GM18951 (cell line): Measurements from ENCODE around the gene RTF2.

Source experiments
- POLR2A ChIP-seq: IDR thresholded peaks from 4 replicates; pipeline ENCODE4 v1.6.1; 2011; ENCODE audit warnings: mild to moderate bottlenecking; ENCODE audit not compliant: insufficient read length, insufficient read depth; ENCODE audit errors: extremely low read depth
- in situ Hi-C: fragments of 300-500 bp; cut with MboI; formaldehyde crosslinking; loops from one replicate; pipeline ENCODE4 v1.12.0; 2022; ENCODE audit warnings: low sequenced_read_pairs, mixed read lengths, inconsistent platforms; ENCODE audit not compliant: unreplicated experiment

The RTF2 gene, protein sequence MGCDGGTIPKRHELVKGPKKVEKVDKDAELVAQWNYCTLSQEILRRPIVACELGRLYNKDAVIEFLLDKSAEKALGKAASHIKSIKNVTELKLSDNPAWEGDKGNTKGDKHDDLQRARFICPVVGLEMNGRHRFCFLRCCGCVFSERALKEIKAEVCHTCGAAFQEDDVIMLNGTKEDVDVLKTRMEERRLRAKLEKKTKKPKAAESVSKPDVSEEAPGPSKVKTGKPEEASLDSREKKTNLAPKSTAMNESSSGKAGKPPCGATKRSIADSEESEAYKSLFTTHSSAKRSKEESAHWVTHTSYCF

DNA sequence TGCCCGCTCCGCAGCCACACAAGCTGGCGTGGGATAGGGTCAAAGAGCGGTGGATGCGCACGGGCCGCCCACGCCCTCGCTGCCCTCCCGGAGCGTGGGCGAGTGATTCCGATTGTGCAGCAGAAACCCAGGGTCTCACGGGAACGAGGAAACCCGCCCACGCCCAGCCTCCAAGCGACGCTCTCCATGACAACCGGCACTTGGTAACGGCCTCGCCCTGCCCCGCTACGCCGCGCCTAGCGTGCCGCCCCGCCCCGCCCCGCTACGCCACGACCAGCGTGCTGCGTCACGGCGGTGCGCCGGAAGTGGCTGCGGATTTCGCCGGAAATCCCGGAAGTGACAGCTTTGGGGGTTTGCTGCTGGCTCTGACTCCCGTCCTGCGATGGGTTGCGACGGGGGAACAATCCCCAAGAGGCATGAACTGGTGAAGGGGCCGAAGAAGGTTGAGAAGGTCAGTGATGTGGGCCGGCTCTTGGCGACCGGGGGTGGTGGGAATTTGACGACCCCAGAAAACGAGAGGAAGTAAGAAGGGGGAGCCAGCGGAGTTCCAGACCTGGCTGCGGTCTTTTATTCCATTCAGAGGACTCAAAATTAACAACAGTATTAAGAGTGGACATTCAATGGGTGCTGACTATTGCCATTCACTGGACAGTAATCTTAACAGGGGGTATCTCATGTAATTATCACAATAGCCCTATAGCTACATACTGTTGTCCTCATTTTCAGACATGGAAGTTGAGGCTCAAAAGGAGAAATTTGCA lies at the start of gene RTF2:
Gene RTF2 (plus strand): TSS at position 312 of the 761 bp plus-strand sequence. CDS start 71 bp downstream, at position 383.
- in situ Hi-C loops, result no loop called here
- peak; percentile 80 for TF ChIP-seq POLR2A

DNA sequence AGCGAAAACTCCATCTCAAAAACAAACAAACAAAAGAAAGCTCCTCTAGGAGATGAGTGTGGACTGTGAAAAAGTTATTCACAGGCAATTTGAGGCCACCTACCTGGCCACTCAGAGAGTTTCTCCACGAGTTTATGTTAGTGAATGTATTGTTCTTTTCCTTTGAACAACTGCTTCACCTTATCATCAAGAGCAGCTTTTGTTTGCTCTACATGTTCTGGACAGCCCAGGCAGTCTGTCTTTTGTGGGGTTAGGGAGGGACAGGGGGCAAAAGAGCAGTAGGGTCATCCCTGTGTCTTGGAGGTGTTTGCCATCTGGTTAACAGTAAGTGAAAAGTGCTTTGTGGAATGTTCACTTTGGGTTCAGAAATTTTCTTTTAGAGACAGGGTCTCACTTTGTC lies 48.4 kb upstream of the RTF2 start:
- TF ChIP-seq POLR2A, result no peak
- in situ Hi-C loops, result no loop called here

DNA sequence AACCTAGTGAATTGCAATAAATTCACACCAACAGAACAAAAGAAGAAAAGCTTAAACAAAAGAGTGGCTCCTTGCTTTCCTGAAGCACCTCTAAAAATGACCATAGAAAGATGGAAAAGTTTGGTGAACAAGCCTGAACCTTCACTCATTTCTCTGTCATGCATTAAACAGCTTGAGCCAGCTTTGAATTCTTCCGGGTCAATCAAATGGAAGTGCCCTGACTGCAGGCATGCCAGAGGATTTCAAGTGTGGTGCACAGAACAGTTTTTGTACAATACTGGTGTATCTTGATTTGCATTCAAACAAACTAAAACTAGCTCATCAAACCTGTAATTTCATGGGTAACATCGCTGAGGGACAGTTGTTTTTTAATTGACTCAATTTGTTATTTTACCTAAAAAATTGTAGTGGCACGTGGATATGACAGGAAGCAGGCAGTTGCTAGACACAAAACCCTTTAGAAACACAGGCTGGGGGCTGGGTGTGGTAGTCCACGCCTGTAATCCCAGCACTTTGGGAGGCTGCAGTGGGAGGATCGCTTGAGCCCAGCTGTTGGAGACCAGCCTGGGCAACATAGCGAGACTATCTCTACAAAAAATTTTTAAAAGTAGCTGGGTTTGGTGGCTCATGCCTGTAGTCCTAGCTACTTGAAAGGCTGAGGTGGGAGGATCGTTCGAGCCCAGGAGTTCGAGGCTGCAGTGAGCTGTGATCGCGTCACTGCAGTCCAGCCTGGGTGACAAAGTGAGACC lies 47.3 kb upstream of the RTF2 start:
- in situ Hi-C loops, result no loop called here
- TF ChIP-seq POLR2A, result no peak

DNA sequence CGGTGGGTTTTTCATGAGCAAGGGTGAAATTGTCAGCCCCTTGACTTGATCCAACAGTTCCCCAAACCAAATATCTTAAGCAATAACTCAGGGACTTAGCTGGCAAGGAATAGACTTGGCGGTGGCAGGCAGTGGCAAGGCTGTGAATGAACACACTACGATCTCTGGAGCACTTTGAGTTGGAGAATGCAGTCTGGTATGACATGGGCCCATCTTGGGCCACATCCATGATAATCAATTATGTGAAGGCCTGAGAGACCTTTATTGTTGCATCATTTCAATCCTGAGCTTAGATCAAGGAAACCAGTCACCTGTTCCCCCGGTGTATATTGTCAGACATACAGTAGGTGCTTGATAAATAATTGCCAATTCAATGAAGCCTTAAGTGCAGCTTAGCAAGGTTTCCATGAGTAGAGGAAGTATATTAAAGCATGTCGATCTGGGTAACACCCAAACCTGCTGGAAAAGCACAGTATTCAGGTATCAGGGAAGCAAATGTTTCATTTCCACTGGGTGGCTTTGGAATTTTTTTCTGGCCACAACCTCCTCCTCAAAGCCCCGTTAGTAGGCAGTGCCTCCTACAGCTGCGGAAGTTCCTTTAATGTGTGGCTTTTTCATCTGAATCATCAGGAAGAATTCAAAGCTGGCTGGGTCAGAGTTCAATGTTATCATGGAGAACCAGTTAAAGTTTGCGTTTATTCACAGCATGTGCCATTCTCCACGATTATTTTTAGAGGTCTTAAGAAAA lies 46.2 kb upstream of the RTF2 start:
- in situ Hi-C loops, result no loop called here
- no peak for TF ChIP-seq POLR2A

DNA sequence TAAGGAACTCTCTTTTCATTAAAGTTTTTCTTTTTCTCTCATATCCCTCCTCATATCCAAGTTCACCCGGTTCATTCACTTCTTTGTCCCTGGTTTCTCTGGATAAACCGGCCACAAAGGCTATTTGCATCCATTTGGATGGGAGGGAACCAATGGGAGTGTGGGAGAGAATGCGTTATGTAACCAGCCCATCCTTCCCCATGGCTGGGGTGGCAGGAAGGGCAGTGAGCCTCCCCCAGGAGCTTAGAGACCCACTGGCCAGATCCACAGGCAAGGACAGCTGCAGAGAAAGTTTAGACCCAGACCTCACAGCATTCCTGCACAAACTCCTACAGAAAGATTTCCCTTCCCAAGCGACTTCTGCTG lies 45.6 kb upstream of the RTF2 start:
- TF ChIP-seq POLR2A, result no peak
- in situ Hi-C loops, result no loop called here

DNA sequence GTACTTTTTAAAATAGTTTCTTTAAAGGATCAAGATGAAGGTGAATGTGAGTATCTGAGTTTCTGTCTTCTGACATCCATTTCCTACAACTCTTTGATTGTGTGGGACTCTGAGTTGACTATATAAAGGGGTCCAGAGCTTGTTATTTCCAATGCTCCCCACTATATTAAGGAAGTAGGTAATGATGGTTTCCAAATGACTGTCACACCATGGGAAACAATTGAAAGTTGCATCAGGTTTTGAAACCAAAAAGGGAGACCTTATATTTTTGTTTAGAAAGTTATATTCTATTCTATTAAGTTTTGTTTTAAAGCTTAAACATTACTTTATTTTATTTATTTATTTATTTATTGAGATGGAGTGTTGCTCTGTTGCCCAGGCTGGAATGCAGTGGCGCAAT lies 45.2 kb upstream of the RTF2 start:
- in situ Hi-C loops, result no loop called here
- TF ChIP-seq POLR2A, result no peak

DNA sequence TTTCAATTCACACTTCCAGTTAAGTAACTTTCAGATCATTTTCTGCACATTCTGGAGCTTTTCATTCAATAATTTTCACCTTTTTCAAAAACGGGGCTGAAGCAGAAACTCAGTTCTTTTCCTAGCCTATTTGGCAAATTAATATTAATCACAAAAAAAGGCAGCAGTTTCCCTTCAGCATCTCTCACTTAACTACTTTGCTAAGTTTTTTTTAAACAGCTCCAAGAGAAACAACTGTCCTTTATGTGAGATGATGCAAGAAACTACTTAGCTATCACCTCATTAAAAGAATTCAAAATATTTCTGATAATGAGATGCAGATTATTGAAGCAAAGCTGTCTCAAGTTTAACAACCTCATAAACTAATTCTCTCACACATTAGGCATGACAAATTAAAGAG lies 44.5 kb upstream of the RTF2 start:
- in situ Hi-C loops, result no loop called here
- no peak for TF ChIP-seq POLR2A

DNA sequence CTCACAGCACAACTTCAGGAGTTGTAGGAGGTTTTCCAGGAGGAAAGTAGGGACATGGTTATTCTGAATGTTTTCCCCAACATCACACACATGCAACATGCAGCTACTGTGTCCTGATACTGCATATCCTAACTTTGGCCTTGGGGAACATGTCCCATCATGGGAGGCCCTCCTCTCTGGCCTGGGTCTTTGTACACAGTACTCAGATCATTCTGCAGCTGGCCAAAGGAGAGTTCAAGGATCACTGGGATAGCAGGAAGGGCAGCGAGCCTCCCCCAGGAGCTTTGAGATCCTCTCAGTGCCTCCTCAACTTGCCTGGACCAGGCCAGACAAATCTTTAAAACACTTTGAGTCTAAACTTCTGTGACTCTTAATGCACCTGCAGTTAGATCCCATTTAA lies 43.5 kb upstream of the RTF2 start:
- no peak for TF ChIP-seq POLR2A
- in situ Hi-C loops, result no loop called here

DNA sequence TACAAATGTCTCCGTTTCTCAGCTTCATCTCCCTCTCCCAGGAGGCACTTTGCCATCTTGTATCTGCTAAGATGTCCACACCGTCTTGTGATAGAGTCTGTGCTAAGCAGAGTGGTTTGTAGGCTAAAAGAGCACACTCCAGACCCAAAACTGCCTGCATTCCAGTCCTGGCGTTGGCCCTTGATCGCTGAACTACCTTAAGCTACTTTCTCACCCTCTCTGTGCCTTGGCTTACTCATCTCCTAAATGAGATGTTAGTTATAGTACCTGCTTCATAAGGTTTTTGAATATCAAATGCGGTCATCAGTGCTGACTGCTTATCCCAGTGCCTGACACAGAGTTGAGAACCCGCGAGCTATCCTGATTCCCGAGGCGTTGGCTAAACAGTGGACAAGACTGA lies 42.4 kb upstream of the RTF2 start:
- no peak for TF ChIP-seq POLR2A
- in situ Hi-C loops, result no loop called here

DNA sequence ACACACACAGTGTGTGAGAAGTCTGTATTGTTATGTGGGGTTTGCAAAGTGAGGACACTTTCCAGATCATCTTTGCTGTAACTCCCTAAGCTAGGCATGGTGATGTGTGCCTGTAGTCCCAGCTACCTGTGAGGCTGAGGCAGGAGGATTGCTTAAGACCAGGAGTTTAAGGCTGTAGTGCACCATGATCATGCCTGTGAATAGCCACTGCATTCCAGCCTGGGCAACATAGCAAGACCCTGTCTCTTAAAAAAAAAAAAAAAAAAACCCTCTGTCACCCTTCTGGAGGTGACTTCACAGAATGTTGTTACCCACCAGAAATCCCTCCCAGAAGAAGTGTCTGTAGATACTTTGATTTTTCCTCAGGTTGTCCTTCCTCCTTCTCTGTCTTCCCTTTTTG lies 41.5 kb upstream of the RTF2 start:
- no peak for TF ChIP-seq POLR2A
- in situ Hi-C loops, result no loop called here

DNA sequence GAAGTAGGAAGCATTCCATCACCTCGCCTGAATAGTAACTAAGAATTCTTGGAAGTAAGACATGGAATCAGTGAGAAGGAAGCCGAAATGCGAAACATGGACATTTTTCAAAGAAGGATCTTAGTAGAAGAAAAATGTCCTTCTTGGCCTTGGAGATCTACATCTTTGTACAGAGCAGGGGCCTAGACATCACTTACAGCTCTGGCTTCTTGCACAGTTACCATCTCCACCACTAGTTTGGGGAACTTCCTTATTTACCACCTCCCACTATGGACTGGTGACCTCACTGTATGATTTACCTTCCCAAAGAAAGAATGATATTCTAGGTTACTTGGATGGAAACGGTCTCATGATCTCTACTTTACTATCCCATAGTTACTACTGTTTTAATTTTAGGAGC lies 40.6 kb upstream of the RTF2 start:
- no peak for TF ChIP-seq POLR2A
- in situ Hi-C loops, result no loop called here

DNA sequence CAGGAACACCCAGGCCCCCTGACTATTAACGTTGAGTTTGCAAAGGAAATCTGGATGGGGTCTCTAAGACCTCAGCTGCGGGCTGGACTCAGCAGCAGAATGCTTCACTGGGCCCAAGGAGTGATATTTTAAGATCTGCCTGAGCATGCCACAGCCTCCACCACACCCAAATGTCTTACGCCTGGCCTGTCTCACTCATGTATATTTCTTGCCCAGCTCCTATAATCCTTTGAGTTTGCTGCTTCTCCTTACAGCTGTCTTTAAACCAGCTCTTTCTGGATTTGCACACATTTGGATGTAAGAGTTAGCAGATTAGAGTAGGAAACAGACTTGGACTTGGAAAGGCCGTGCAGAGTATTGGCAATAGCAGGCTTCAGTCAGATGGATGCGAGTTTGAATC lies 40.0 kb upstream of the RTF2 start:
- in situ Hi-C loops, result no loop called here
- TF ChIP-seq POLR2A, result no peak

DNA sequence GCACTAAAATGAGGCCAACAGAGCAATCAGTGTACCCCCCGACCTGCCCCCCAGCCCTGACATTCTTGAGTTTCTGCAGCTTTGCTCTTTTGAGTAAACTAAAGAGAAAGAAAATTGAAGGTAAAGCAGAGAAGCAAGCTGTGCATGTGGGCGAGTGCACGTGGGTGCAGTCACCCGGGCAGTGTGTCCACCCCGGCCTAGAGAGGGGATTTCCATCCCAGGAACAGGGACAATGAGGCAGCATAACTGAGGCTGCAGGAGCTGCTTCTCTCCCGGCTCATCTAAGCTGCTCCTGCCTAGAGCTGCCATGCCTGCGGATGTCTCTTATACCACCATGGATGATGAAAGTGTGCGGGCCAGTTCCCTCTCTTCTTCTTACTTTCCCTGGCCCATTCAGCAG lies 39.5 kb upstream of the RTF2 start:
- TF ChIP-seq POLR2A, result no peak
- in situ Hi-C loops, result no loop called here

DNA sequence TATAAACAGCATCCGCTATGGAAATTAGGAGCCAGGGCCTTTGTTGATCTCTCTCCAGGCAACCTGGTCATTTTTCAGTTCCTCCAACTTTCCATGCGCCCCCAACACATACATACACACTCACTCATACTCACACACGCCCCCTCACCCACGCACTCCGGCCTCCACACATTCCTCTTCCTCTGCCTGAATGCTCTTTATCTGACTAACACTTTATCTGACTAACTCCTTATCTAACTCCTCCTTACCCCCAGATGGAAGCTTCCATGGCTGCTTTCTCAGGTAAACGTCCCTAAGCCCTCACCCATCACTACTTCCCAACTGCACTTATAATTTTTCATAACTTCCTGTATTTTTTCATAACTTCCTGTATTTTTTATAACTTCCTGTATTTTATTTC lies 38.9 kb upstream of the RTF2 start:
- TF ChIP-seq POLR2A, result no peak
- in situ Hi-C loops, result no loop called here

DNA sequence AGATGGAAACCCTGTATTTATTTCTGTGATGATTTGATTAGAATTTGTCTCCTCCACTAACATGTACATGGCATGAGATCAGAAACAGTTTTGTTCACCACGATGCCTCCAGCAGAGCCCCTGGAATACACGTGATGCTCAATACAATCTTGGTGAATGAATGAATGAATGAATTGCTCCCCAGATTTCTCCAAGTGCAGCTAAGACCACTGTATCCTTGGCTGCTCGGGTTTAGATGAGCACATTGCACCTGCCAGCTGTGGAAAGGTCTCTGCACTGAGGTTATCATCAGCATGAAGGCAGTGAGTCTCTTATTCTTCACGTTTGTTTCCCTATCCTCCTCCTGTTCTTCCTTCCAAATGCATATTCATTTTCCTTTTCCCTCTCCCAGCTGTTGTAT lies 38.5 kb upstream of the RTF2 start:
- no peak for TF ChIP-seq POLR2A
- in situ Hi-C loops, result no loop called here
